GM06990 (cell line): ENCODE data around the gene PGAM5.

Source experiments
- DNase-seq: peaks from one replicate; pipeline ENCODE4 v3.0.0-alpha.2; 2011; ENCODE audit not compliant: insufficient read length; ENCODE audit errors: extremely low read depth
- H3K27me3 ChIP-seq: replicated peaks from 2 replicates; pipeline ENCODE4 v1.6.0; 2011; ENCODE audit warnings: low read length; ENCODE audit not compliant: control insufficient read depth, insufficient read depth
- H3K36me3 ChIP-seq: 2 replicates; pipeline ENCODE4 v1.5.1; 2011; ENCODE audit warnings: low read length; ENCODE audit not compliant: control insufficient read depth, insufficient read depth
- H3K4me3 ChIP-seq: replicated peaks from 2 replicates; pipeline ENCODE4 v1.5.1; 2011; ENCODE audit warnings: low read depth, mild to moderate bottlenecking, control low read depth, low read length
- CTCF ChIP-seq: IDR thresholded peaks from 2 replicates; pipeline ENCODE4 v1.5.1; 2011; ENCODE audit warnings: low read length, control low read depth, mild to moderate bottlenecking, inconsistent platforms; ENCODE audit not compliant: insufficient read depth, poor library complexity, severe bottlenecking

The PGAM5 gene

GRCh38 chr12:132727091-132727794 is 16.6 kb downstream of the PGAM5 start:
- Histone ChIP-seq H3K4me3 (no peak overlapping the region), H3K36me3 (peaks cover 52% of the 10 kb centered on the region), H3K27me3 (no peaks in the 10 kb centered on the region)
- TF ChIP-seq CTCF, result no peak
- no peak for DNase-seq

- no peaks in the 10 kb centered on the region for H3K27me3 ChIP-seq
- no peak for TF ChIP-seq CTCF
- no peak overlapping the region for H3K4me3 ChIP-seq
- no peak for DNase-seq
- H3K36me3 ChIP-seq, result peaks cover 55% of the 10 kb centered on the region
These were observed 17.9 kb downstream of the PGAM5 start for GRCh38 chr12:132728502-132728901.

GRCh38 chr12:132729541-132730320 is 19.1 kb downstream of the PGAM5 start:
- H3K4me3 ChIP-seq, result no peak overlapping the region
- no peak for DNase-seq
- H3K27me3 ChIP-seq, result no peaks in the 10 kb centered on the region
- H3K36me3 ChIP-seq, result peaks cover 50% of the 10 kb centered on the region
- no peak for TF ChIP-seq CTCF

GRCh38 chr12:132730353-132730752 is 19.7 kb downstream of the PGAM5 start:
- Histone ChIP-seq H3K36me3 (peaks cover 51% of the 10 kb centered on the region), H3K4me3 (no peak overlapping the region), H3K27me3 (no peaks in the 10 kb centered on the region)
- TF ChIP-seq CTCF, result no peak
- DNase-seq, result no peak

- H3K36me3 ChIP-seq, result peaks cover 54% of the 10 kb centered on the region
- TF ChIP-seq CTCF, result no peak
- DNase-seq, result no peak
- H3K4me3 ChIP-seq, result no peak overlapping the region
- no peaks in the 10 kb centered on the region for H3K27me3 ChIP-seq
These were observed 20.9 kb downstream of the PGAM5 start for GRCh38 chr12:132731574-132731973.
